ENCODE measurements around the gene COX19.

GRCh38 chr7:1020849-1021251 lies 45.5 kb upstream of the COX19 start:
- TF ChIP-seq CTCF (conservative IDR thresholded peaks at IDR 0.05) (no peak), ZFX (IDR thresholded peaks at IDR 0.05) (no peak)

All from C4-2B (cell line).